Left lung (tissue), 10 donors: ENCODE results near the gene CCDC171. TPM values are rescaled to one million over a fixed set of nuclear protein-coding genes. Genes with fewer than 3 reads are reported as not detected.

Source experiments
- ATAC-seq: fragments of 200-7000 bp; cut with Tn5 transposase; one replicate; pipeline ENCODE4 v1.9.1; 2020; ENCODE audit warnings: moderate library complexity
- DNase-seq, 4 donors: peaks; one replicate each; pipeline ENCODE4 v3.0.0-alpha.2; 2013 to 2020
- H3K27ac ChIP-seq, 2 donors: fragments of 200-600 bp; sonication (generic) in 1 of 2; one replicate each; pipeline versions ENCODE4 v1.5.0 to v1.8.0; 2020 to 2021
- H3K27me3 ChIP-seq, 2 donors: fragments of 200-600 bp; sonication (generic) in 1 of 2; one replicate each; pipeline versions ENCODE4 v1.5.0 to v1.8.0; 2020 to 2021
- H3K36me3 ChIP-seq, 2 donors: fragments of 200-600 bp; sonication (generic) in 1 of 2; one replicate each; pipeline versions ENCODE4 v1.5.0 to v1.8.0; 2020 to 2021
- H3K4me1 ChIP-seq, 2 donors: fragments of 200-600 bp; one replicate each; pipeline ENCODE4 v1.8.0; 2021
- H3K4me3 ChIP-seq, 2 donors: fragments of 200-600 bp; sonication (generic) in 1 of 2; one replicate each; pipeline versions ENCODE4 v1.5.0 to v1.8.0; 2020 to 2021; ENCODE audit warnings: mild to moderate bottlenecking in 1 of 2
- H3K9me3 ChIP-seq, 2 donors: fragments of 200-600 bp; sonication (generic) in 1 of 2; one replicate each; pipeline versions ENCODE4 v1.5.0 to v1.8.0; 2020 to 2021
- CTCF ChIP-seq, 2 donors: fragments of 200-600 bp; sonication (generic) in 1 of 2; IDR thresholded peaks; one replicate each; pipeline versions ENCODE4 v1.5.0 to v1.8.0; 2021; ENCODE audit warnings: antibody characterized with exemption in 2 of 2
- intact Hi-C, 2 donors: fragments of 100-400 bp; cut with DNase I; formaldehyde crosslinking; loops; one replicate each; pipeline versions ENCODE4 v1.11.2 to v1.14.2; 2022
- polyA plus RNA-seq, 6 donors: library from polyadenylated mRNA; unstranded; fragments of 120-200 nt; gene quantifications; one replicate each; pipeline ENCODE4 v1.2.1, GENCODE V29; 2013; ENCODE audit not compliant: insufficient read length in 6 of 6
- total RNA-seq, 2 donors: library from RNA; stranded (reverse); fragmentation: NEBNext Ultra II Directional; extraction: Animal tissue kit (Norgen Biotek cat#: 25700); gene quantifications; one replicate each; pipeline ENCODE4 v1.2.1, GENCODE V29; 2021
- donor health status: DM: no; HTN: yes; CAD: no.
- donor health status: DM: no; HTN: no; CAD: no.

Gene CCDC171
- total and polyA plus RNA-seq, 8 donors = 2.0 to 11.2 (median 10.0) TPM

GRCh38 chr9:15531380-15531779 lies 21.5 kb upstream of the CCDC171 start:
- ATAC-seq = no peak
- Histone ChIP-seq H3K27ac (no peak overlapping the region), H3K36me3 (no peaks in the 10 kb centered on the region), H3K4me1 (no peaks in the 10 kb centered on the region), H3K9me3 (no peaks in the 10 kb centered on the region), H3K4me3 (no peak overlapping the region), H3K27me3 (no peaks in the 10 kb centered on the region)
- intact Hi-C loops = no loop called here
- DNase-seq = no peak
- no peak for TF ChIP-seq CTCF (IDR thresholded peaks at IDR 0.05)

GRCh38 chr9:15541872-15542271 lies 11.0 kb upstream of the CCDC171 start:
- Histone ChIP-seq H3K4me1 (no peaks in the 10 kb centered on the region), H3K36me3 (no peaks in the 10 kb centered on the region), H3K9me3 (no peaks in the 10 kb centered on the region), H3K27me3 (no peaks in the 10 kb centered on the region), H3K27ac (no peak overlapping the region), H3K4me3 (no peak overlapping the region)
- intact Hi-C loops = no loop called here
- ATAC-seq (no peak), DNase-seq (peak in 1 of 4 donors; percentile 15)
- TF ChIP-seq CTCF (IDR thresholded peaks at IDR 0.05) = no peak

- TF ChIP-seq CTCF (IDR thresholded peaks at IDR 0.05) = no peak
- Histone ChIP-seq H3K4me1 (no peaks in the 10 kb centered on the region), H3K9me3 (no peaks in the 10 kb centered on the region), H3K27ac (no peak overlapping the region), H3K4me3 (no peak overlapping the region), H3K27me3 (no peaks in the 10 kb centered on the region), H3K36me3 (no peaks in the 10 kb centered on the region)
- intact Hi-C loops = no loop called here
- ATAC-seq (no peak), DNase-seq (no peak)
Observed at GRCh38 chr9:15542624-15543023, 10.2 kb upstream of the CCDC171 start.

- DNase-seq = no peak
- no peak for ATAC-seq
- Histone ChIP-seq H3K9me3 (no peaks in the 10 kb centered on the region), H3K4me3 (no peak overlapping the region), H3K27me3 (no peaks in the 10 kb centered on the region), H3K27ac (no peak overlapping the region), H3K36me3 (no peaks in the 10 kb centered on the region), H3K4me1 (no peaks in the 10 kb centered on the region)
- no peak for TF ChIP-seq CTCF (IDR thresholded peaks at IDR 0.05)
- intact Hi-C loops = no loop called here
Observed at GRCh38 chr9:15543047-15543813, 9.6 kb upstream of the CCDC171 start.

- Histone ChIP-seq H3K27me3 (no peaks in the 10 kb centered on the region), H3K4me1 (peaks cover 0 to 10% of the 10 kb centered on the region in 2 donors), H3K27ac (no peak overlapping the region), H3K9me3 (no peaks in the 10 kb centered on the region), H3K36me3 (no peaks in the 10 kb centered on the region), H3K4me3 (no peak overlapping the region)
- DNase-seq = no peak
- no peak for ATAC-seq
- no peak for TF ChIP-seq CTCF (IDR thresholded peaks at IDR 0.05)
- intact Hi-C loops = no loop called here
Observed at GRCh38 chr9:15549611-15550010, 3.2 kb upstream of the CCDC171 start.
